WTC11 (cell line): ENCODE data around the gene NOP16.

Experiments used
- AFF4 ChIP-seq: sonication (generic); formaldehyde crosslinking; IDR thresholded peaks from 2 replicates; pipeline ENCODE4 v1.8.1; 2023; ENCODE audit warnings: mild to moderate bottlenecking, missing genetic modification reagents, borderline replicate concordance
- ATF3 ChIP-seq: sonication (generic); formaldehyde crosslinking; conservative IDR thresholded peaks from 2 replicates; pipeline ENCODE4 v1.8.1; 2022; ENCODE audit warnings: mild to moderate bottlenecking, missing genetic modification reagents
- CTCF ChIP-seq: fragments of 200-600 bp; IDR thresholded peaks from 2 replicates; pipeline ENCODE4 v1.8.0; 2022; ENCODE audit warnings: antibody characterized with exemption
- E2F5 ChIP-seq: sonication (generic); formaldehyde crosslinking; IDR thresholded peaks from 2 replicates; pipeline ENCODE4 v1.8.1; 2022; ENCODE audit warnings: mild to moderate bottlenecking, moderate library complexity, missing genetic modification reagents
- FOXJ3 ChIP-seq: sonication (generic); formaldehyde crosslinking; IDR thresholded peaks from 2 replicates; pipeline ENCODE4 v1.9.0; 2021; ENCODE audit warnings: missing genetic modification reagents, mild to moderate bottlenecking, borderline replicate concordance
- KAT7 ChIP-seq: sonication (generic); formaldehyde crosslinking; IDR thresholded peaks from 2 replicates; pipeline ENCODE4 v1.8.1; 2023; ENCODE audit warnings: missing genetic modification reagents, mild to moderate bottlenecking, borderline replicate concordance
- RELA ChIP-seq: sonication (generic); formaldehyde crosslinking; IDR thresholded peaks from 2 replicates; pipeline ENCODE4 v1.8.1; 2022; ENCODE audit warnings: missing genetic modification reagents, mild to moderate bottlenecking, borderline replicate concordance
- SP1 ChIP-seq: sonication (generic); formaldehyde crosslinking; conservative IDR thresholded peaks from 2 replicates; pipeline ENCODE4 v1.8.1; 2022; ENCODE audit warnings: missing genetic modification reagents
- USF2 ChIP-seq: sonication (generic); formaldehyde crosslinking; IDR thresholded peaks from 2 replicates; pipeline ENCODE4 v1.8.1; 2023; ENCODE audit warnings: mild to moderate bottlenecking, missing genetic modification reagents, moderate library complexity
- ZNF219 ChIP-seq: sonication (generic); formaldehyde crosslinking; IDR thresholded peaks from 2 replicates; pipeline ENCODE4 v1.8.0; 2023; ENCODE audit warnings: missing genetic modification reagents, mild to moderate bottlenecking, borderline replicate concordance
- ZNF317 ChIP-seq: sonication (generic); formaldehyde crosslinking; IDR thresholded peaks from 2 replicates; pipeline ENCODE4 v1.8.1; 2023; ENCODE audit warnings: low read depth, mild to moderate bottlenecking, moderate library complexity, missing genetic modification reagents, borderline replicate concordance

GRCh38 chr5:176420972-176421544 lies 32.7 kb upstream of the NOP16 start:
- TF ChIP-seq CTCF (no peak), KAT7 (CRISPR knock-in tag) (no peak), USF2 (no peak), SP1 (CRISPR knock-in tag) (no peak), ZNF317 (no peak), ATF3 (CRISPR knock-in tag) (no peak), FOXJ3 (no peak), RELA (CRISPR knock-in tag) (no peak), ZNF219 (no peak), E2F5 (CRISPR knock-in tag) (no peak), AFF4 (CRISPR knock-in tag) (no peak)
